Liver (tissue), 9 donors: Measurements from ENCODE around the gene METTL8. TPM values are rescaled to one million over a fixed set of nuclear protein-coding genes. Genes with fewer than 3 reads are reported as not detected.

Source experiments
- DNase-seq: peaks from one replicate; pipeline ENCODE4 v3.0.0-alpha.2; 2017; ENCODE audit warnings: low spot score
- H3K27ac ChIP-seq, 2 donors: one replicate each; pipeline ENCODE4 v1.7.0; 2013; ENCODE audit warnings: inconsistent platforms in 2 of 2, low read length in 2 of 2, control low read depth in 1 of 2, low read depth in 1 of 2, mild to moderate bottlenecking in 1 of 2
- H3K27me3 ChIP-seq, 4 donors: one replicate each; pipeline versions ENCODE4 v1.6.1 to v1.7.0; 2013; ENCODE audit warnings: low read length in 3 of 4, inconsistent platforms in 1 of 4, mild to moderate bottlenecking in 1 of 4, moderate library complexity in 1 of 4; ENCODE audit not compliant: control insufficient read depth in 4 of 4, insufficient read depth in 4 of 4
- H3K36me3 ChIP-seq, 4 donors: one replicate each; pipeline versions ENCODE4 v1.6.1 to v1.7.0; 2013; ENCODE audit warnings: low read length in 3 of 4, mild to moderate bottlenecking in 3 of 4, low read depth in 1 of 4, moderate library complexity in 1 of 4; ENCODE audit not compliant: control insufficient read depth in 4 of 4, insufficient read depth in 3 of 4
- H3K4me1 ChIP-seq, 4 donors: one replicate each; pipeline versions ENCODE4 v1.6.1 to v1.7.0; 2013; ENCODE audit warnings: low read length in 3 of 4, mild to moderate bottlenecking in 3 of 4, moderate library complexity in 1 of 4; ENCODE audit not compliant: control insufficient read depth in 4 of 4, insufficient read depth in 4 of 4
- H3K4me3 ChIP-seq, 3 donors: one replicate each; pipeline versions ENCODE4 v1.6.1 to v1.7.0; 2013; ENCODE audit warnings: low read length in 3 of 3, control low read depth in 1 of 3, low read depth in 1 of 3, mild to moderate bottlenecking in 1 of 3
- H3K9ac ChIP-seq, 2 donors: one replicate each; pipeline ENCODE4 v1.7.0; 2013; ENCODE audit warnings: low read length in 2 of 2, mild to moderate bottlenecking in 2 of 2, moderate library complexity in 2 of 2, control low read depth in 1 of 2, low read depth in 1 of 2
- H3K9me3 ChIP-seq, 4 donors: one replicate each; pipeline versions ENCODE4 v1.6.1 to v1.7.0; 2013; ENCODE audit warnings: low read length in 3 of 4; ENCODE audit not compliant: control insufficient read depth in 4 of 4
- EGR1 ChIP-seq, 2 donors: IDR thresholded peaks; 2 replicates each; pipeline ENCODE4 v1.6.1; 2016 to 2018; ENCODE audit warnings: antibody characterized with exemption in 2 of 2, low read depth in 2 of 2
- FOXA1 ChIP-seq: IDR thresholded peaks from 2 replicates; pipeline ENCODE4 v1.6.1; 2016; ENCODE audit warnings: antibody characterized with exemption
- FOXA2 ChIP-seq: IDR thresholded peaks from 2 replicates; pipeline ENCODE4 v1.6.1; 2016; ENCODE audit warnings: antibody characterized with exemption
- GABPA ChIP-seq, 2 donors: IDR thresholded peaks in 1 of 2; conservative IDR thresholded peaks in 1 of 2; 2 replicates each; pipeline ENCODE4 v1.6.1; 2016; ENCODE audit warnings: antibody characterized with exemption in 2 of 2, mild to moderate bottlenecking in 1 of 2, moderate library complexity in 1 of 2
- HNF4A ChIP-seq, 2 donors: conservative IDR thresholded peaks; 2 replicates each; pipeline ENCODE4 v1.6.1; 2016; ENCODE audit warnings: antibody characterized with exemption in 2 of 2, mild to moderate bottlenecking in 2 of 2
- HNF4G ChIP-seq: IDR thresholded peaks from 2 replicates; pipeline ENCODE4 v1.6.1; 2016; ENCODE audit warnings: antibody characterized with exemption
- JUND ChIP-seq, 2 donors: IDR thresholded peaks; 2 replicates each; pipeline ENCODE4 v1.6.1; 2016; ENCODE audit warnings: antibody characterized with exemption in 2 of 2
- NR2F2 ChIP-seq: IDR thresholded peaks from 2 replicates; pipeline ENCODE4 v1.6.1; 2016; ENCODE audit warnings: antibody characterized with exemption
- RAD21 ChIP-seq, 2 donors: IDR thresholded peaks; 2 replicates each; pipeline ENCODE4 v1.6.1; 2016; ENCODE audit warnings: antibody characterized with exemption in 2 of 2, mild to moderate bottlenecking in 2 of 2
- RXRA ChIP-seq, 2 donors: IDR thresholded peaks; 2 replicates each; pipeline ENCODE4 v1.6.1; 2017 to 2018; ENCODE audit warnings: antibody characterized with exemption in 2 of 2, mild to moderate bottlenecking in 1 of 2
- SP1 ChIP-seq: IDR thresholded peaks from 2 replicates; pipeline ENCODE4 v1.6.1; 2018; ENCODE audit warnings: antibody characterized with exemption, mild to moderate bottlenecking
- TAF1 ChIP-seq: conservative IDR thresholded peaks from 2 replicates; pipeline ENCODE4 v1.6.1; 2016; ENCODE audit warnings: antibody characterized with exemption, mild to moderate bottlenecking
- YY1 ChIP-seq: IDR thresholded peaks from 2 replicates; pipeline ENCODE4 v1.6.1; 2016; ENCODE audit warnings: antibody characterized with exemption, mild to moderate bottlenecking
- WGBS: extraction: QIAGEN DNeasy Blood & Tissue Kit; methylation state at CpG from one replicate; pipeline ENCODE4 v1.1.7; 2013; 5-methylcytosine and 5-hydroxymethylcytosine counted together
- polyA plus RNA-seq, 2 donors: library from polyadenylated mRNA; stranded (reverse) in 1 of 2; unstranded in 1 of 2; fragments of 200-250 nt in 1 of 2; fragments of >200 nt in 1 of 2; fragmentation: Nextera tagmentation in 1 of 2; extraction: Ambion mirVana in 1 of 2; gene quantifications; one replicate each; pipeline versions ENCODE4 v1.2.1 to v1.2.3, GENCODE V29; 2013 to 2015
- total RNA-seq, 2 donors: library from RNA; depleted of rRNA; stranded (reverse); fragments of >200 nt; gene quantifications; one replicate each; pipeline ENCODE4 v1.2.3, GENCODE V29; 2014
- TF ChIP-seq, protein P1 (sequence below): IDR thresholded peaks from 2 replicates; pipeline ENCODE4 v1.6.1; 2016; ENCODE audit warnings: antibody characterized with exemption
- TF ChIP-seq, protein P2 (sequence below): IDR thresholded peaks from 2 replicates; pipeline ENCODE4 v1.6.1; 2016; ENCODE audit warnings: antibody characterized with exemption
- TF ChIP-seq, protein P3 (sequence below): IDR thresholded peaks from 2 replicates; pipeline ENCODE4 v1.6.1; 2016; ENCODE audit warnings: antibody characterized with exemption
- TF ChIP-seq, protein P4 (sequence below): fragments of 150-350 bp; IDR thresholded peaks from 2 replicates; pipeline ENCODE4 v1.5.1; 2017; ENCODE audit warnings: improper control_type of control experiment, low read depth, low read length; ENCODE audit not compliant: missing input control
- donor health status: healthy.
- donor health status: healthy.
- donor health status: healthy.
- donor health status: healthy.
- donor health status: healthy.

The METTL8 gene
- total and polyA plus RNA-seq, 4 donors = 3.6 to 8.1 (median 5.9) TPM

DNA sequence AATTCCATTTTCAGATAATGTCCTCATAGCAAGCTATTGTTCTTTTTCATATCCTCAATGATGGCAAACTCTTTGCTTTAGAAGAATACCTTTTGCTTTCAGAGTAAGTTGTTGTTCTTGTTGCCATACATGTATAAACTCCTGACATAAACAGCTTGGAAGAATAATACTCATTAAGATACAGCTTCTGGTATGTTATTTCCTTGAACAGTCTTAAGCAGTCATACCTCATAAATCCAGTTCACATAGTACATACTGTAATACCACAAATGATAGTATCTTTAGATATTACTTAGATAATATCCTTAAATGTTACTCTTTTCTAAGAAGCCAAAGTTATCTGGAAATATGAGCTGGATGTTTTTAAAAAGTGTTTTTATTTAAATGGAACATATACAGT, 23.2 kb downstream of the METTL8 start:
- TF ChIP-seq SP1 (no peak), JUND (IDR thresholded peaks at IDR 0.05) (no peak), EGR1 (IDR thresholded peaks at IDR 0.05; ENCODE audit: low read depth in 2 of 2) (no peak), YY1 (no peak), NR2F2 (no peak), HNF4A (conservative IDR thresholded peaks at IDR 0.05) (no peak), FOXA2 (no peak), HNF4G (no peak), GABPA (IDR thresholded peaks at IDR 0.05 in 1 of 2, conservative IDR thresholded peaks at IDR 0.05 in 1 of 2) (no peak), FOXA1 (no peak), TAF1 (no peak), RXRA (IDR thresholded peaks at IDR 0.05) (no peak)
- TF ChIP-seq, protein P1, sequence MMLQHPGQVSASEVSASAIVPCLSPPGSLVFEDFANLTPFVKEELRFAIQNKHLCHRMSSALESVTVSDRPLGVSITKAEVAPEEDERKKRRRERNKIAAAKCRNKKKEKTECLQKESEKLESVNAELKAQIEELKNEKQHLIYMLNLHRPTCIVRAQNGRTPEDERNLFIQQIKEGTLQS = no peak
- TF ChIP-seq, protein P2, sequence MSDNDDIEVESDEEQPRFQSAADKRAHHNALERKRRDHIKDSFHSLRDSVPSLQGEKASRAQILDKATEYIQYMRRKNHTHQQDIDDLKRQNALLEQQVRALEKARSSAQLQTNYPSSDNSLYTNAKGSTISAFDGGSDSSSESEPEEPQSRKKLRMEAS = no peak
- TF ChIP-seq, protein P3, sequence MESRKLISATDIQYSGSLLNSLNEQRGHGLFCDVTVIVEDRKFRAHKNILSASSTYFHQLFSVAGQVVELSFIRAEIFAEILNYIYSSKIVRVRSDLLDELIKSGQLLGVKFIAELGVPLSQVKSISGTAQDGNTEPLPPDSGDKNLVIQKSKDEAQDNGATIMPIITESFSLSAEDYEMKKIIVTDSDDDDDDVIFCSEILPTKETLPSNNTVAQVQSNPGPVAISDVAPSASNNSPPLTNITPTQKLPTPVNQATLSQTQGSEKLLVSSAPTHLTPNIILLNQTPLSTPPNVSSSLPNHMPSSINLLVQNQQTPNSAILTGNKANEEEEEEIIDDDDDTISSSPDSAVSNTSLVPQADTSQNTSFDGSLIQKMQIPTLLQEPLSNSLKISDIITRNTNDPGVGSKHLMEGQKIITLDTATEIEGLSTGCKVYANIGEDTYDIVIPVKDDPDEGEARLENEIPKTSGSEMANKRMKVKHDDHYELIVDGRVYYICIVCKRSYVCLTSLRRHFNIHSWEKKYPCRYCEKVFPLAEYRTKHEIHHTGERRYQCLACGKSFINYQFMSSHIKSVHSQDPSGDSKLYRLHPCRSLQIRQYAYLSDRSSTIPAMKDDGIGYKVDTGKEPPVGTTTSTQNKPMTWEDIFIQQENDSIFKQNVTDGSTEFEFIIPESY = no peak
- TF ChIP-seq, protein P4, sequence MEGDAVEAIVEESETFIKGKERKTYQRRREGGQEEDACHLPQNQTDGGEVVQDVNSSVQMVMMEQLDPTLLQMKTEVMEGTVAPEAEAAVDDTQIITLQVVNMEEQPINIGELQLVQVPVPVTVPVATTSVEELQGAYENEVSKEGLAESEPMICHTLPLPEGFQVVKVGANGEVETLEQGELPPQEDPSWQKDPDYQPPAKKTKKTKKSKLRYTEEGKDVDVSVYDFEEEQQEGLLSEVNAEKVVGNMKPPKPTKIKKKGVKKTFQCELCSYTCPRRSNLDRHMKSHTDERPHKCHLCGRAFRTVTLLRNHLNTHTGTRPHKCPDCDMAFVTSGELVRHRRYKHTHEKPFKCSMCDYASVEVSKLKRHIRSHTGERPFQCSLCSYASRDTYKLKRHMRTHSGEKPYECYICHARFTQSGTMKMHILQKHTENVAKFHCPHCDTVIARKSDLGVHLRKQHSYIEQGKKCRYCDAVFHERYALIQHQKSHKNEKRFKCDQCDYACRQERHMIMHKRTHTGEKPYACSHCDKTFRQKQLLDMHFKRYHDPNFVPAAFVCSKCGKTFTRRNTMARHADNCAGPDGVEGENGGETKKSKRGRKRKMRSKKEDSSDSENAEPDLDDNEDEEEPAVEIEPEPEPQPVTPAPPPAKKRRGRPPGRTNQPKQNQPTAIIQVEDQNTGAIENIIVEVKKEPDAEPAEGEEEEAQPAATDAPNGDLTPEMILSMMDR = no peak
- DNase-seq = no peak
- Histone ChIP-seq H3K4me3 (no peak overlapping the region), H3K27ac (no peak overlapping the region), H3K36me3 (no peaks in the 10 kb centered on the region), H3K9ac (no peak overlapping the region), H3K9me3 (no peaks in the 10 kb centered on the region), H3K27me3 (no peaks in the 10 kb centered on the region), H3K4me1 (peaks cover 0 to 2% (median under 1%) of the 10 kb centered on the region in 4 donors)

DNA sequence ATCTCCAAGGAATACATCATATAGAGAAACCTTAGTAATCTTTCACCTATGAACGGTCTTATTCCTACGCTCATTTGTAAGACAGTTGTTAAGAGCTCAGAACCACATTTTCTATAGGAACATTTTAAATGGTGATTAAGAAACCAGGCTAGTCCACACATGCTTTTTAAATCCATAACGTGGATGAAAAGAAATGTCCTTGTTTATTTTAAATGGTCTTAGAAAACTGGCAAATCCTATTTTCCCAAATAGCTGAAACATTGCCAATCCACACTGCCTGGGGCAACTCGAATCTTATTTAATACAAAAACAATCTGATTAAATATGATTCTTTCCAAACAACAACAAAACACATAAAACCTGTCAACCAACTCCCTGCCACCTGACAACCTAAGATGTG, 23.7 kb downstream of the METTL8 start:
- no peak for TF ChIP-seq FOXA2
- no peak for TF ChIP-seq NR2F2
- no peak for TF ChIP-seq RAD21 (IDR thresholded peaks at IDR 0.05)
- TF ChIP-seq JUND (IDR thresholded peaks at IDR 0.05) = no peak
- no peaks in the 10 kb centered on the region for H3K9me3 ChIP-seq
- H3K9ac ChIP-seq = no peak overlapping the region
- H3K4me1 ChIP-seq = peaks cover 0 to 2% (median 0%) of the 10 kb centered on the region in 4 donors
- no peaks in the 10 kb centered on the region for H3K36me3 ChIP-seq
- H3K27me3 ChIP-seq = no peaks in the 10 kb centered on the region
- WGBS = 85% methylated on average over 4 of the region's 4 CpGs
- H3K4me3 ChIP-seq = no peak overlapping the region
- no peak for DNase-seq
- H3K27ac ChIP-seq = no peak overlapping the region
